ENCODE data around the gene LAX1. TPM values are rescaled to one million over a fixed set of nuclear protein-coding genes. Genes with fewer than 3 reads are reported as not detected.
"Not testable (repeated sequence)": the region's sequence is repeated elsewhere in the genome, so short reads cannot be mapped to it uniquely, and the experiment has no call there.

Gene LAX1
- total RNA-seq, 1 experiment from 2014 or later = not detected

GRCh38 chr1:203760506-203760905 lies 4.5 kb upstream of the LAX1 start:
- no peak for TF ChIP-seq POLR2AphosphoS5 (IDR thresholded peaks at IDR 0.05; ENCODE audit: low read depth, low read length)
- no peak overlapping the region for H3K4me3 ChIP-seq (ENCODE audit: low read depth in 2 of 2, low read length in 2 of 2)
- BruUV-seq (replicated peaks) = no TSS peak
- ATAC-seq = no peak
- no peaks in the 10 kb centered on the region for H3K9me3 ChIP-seq (ENCODE audit: control insufficient read depth, insufficient read depth, low read depth, low read length)
- ChIA-PET CTCF (no interaction called here), POLR2A (interaction anchor here (0.6 to 0.7 kb wide), 2 partner anchors 33 to 352 kb away, joined by 3 read pairs; no protein-coding TSS in a partner anchor)
- no peak overlapping the region for H3K27ac ChIP-seq (ENCODE audit: low read length)
- no peaks in the 10 kb centered on the region for H3K27me3 ChIP-seq (ENCODE audit: control insufficient read depth, insufficient read depth, low read length)
- in situ Hi-C loops (cut with HindIII; ENCODE audit: low pct_unique_long_range_greater_than_20kb, low sequenced_read_pairs) (no loop called here), intact Hi-C loops (cut with micrococcal nuclease; ENCODE audit: unreplicated experiment) (no loop called here)
- DNase-seq (ENCODE audit: low read depth, low spot score) = no peak
- no peaks in the 10 kb centered on the region for H3K4me1 ChIP-seq (ENCODE audit: control insufficient read depth, insufficient read depth, low read length)
- no peaks in the 10 kb centered on the region for H3K36me3 ChIP-seq (ENCODE audit: control insufficient read depth, insufficient read depth, low read length)

DNA sequence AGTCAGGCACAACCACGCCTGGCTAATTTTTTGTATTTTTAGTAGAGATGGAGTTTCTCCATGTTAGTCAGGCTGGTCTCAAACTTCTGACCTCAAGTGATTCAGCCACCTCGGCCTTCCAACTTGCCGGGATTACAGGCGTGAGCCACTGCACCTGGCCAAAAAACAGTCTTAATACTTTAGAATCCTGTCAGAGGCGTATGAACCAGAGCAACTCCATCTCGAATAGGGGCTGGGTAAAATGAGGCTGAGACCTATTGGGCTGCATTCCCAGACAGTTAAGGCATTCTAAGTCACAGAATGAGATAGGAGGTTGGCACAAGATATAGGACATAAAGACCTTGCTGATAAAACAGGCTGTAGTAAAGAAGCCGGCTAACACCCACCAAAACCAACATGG lies 3.0 kb upstream of the LAX1 start:
- in situ Hi-C loops (cut with HindIII; ENCODE audit: low pct_unique_long_range_greater_than_20kb, low sequenced_read_pairs); H3K27me3 ChIP-seq (ENCODE audit: control insufficient read depth, insufficient read depth, low read length): not testable (repeated sequence)

GRCh38 chr1:203763505-203763904 lies 1.5 kb upstream of the LAX1 start:
- no peak for ATAC-seq
- no peaks in the 10 kb centered on the region for H3K27me3 ChIP-seq (ENCODE audit: control insufficient read depth, insufficient read depth, low read length)
- in situ Hi-C loops (cut with HindIII; ENCODE audit: low pct_unique_long_range_greater_than_20kb, low sequenced_read_pairs) (no loop called here), intact Hi-C loops (cut with micrococcal nuclease; ENCODE audit: unreplicated experiment) (no loop called here)
- no peak overlapping the region for H3K27ac ChIP-seq (ENCODE audit: low read length)
- TF ChIP-seq SIN3A (IDR thresholded peaks at IDR 0.05; ENCODE audit: borderline replicate concordance, insufficient read depth, low read depth, low read length) = no peak
- no peak for TF ChIP-seq REST (IDR thresholded peaks at IDR 0.05; ENCODE audit: insufficient read depth in 1 of 2, low read depth in 2 of 2, low read length in 1 of 2)
- no peak for TF ChIP-seq TCF7L2 (IDR thresholded peaks at IDR 0.05; ENCODE audit: low read depth, low read length)
- no peak for TF ChIP-seq POLR2AphosphoS5 (IDR thresholded peaks at IDR 0.05; ENCODE audit: low read depth, low read length)
- TF ChIP-seq, protein P1, sequence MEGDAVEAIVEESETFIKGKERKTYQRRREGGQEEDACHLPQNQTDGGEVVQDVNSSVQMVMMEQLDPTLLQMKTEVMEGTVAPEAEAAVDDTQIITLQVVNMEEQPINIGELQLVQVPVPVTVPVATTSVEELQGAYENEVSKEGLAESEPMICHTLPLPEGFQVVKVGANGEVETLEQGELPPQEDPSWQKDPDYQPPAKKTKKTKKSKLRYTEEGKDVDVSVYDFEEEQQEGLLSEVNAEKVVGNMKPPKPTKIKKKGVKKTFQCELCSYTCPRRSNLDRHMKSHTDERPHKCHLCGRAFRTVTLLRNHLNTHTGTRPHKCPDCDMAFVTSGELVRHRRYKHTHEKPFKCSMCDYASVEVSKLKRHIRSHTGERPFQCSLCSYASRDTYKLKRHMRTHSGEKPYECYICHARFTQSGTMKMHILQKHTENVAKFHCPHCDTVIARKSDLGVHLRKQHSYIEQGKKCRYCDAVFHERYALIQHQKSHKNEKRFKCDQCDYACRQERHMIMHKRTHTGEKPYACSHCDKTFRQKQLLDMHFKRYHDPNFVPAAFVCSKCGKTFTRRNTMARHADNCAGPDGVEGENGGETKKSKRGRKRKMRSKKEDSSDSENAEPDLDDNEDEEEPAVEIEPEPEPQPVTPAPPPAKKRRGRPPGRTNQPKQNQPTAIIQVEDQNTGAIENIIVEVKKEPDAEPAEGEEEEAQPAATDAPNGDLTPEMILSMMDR (IDR thresholded peaks at IDR 0.05) = no peak
- POLR2A ChIA-PET = no interaction called here
- no peak overlapping the region for H3K4me3 ChIP-seq (ENCODE audit: low read depth in 2 of 2, low read length in 2 of 2)
- no peaks in the 10 kb centered on the region for H3K4me1 ChIP-seq (ENCODE audit: control insufficient read depth, insufficient read depth, low read length)
- BruUV-seq (replicated peaks) = no TSS peak
- DNase-seq (ENCODE audit: low read depth, low spot score) = no peak
- CTCF ChIA-PET = no interaction called here
- no peaks in the 10 kb centered on the region for H3K9me3 ChIP-seq (ENCODE audit: control insufficient read depth, insufficient read depth, low read depth, low read length)
- no peaks in the 10 kb centered on the region for H3K36me3 ChIP-seq (ENCODE audit: control insufficient read depth, insufficient read depth, low read length)

More for the DNA sequence above, 3.0 kb upstream of the LAX1 start:
- DNase-seq (ENCODE audit: low read depth, low spot score); H3K36me3 ChIP-seq (ENCODE audit: control insufficient read depth, insufficient read depth, low read length); CTCF ChIA-PET; H3K4me3 ChIP-seq (ENCODE audit: low read depth in 2 of 2, low read length in 2 of 2); POLR2A ChIA-PET; H3K9me3 ChIP-seq (ENCODE audit: control insufficient read depth, insufficient read depth, low read depth, low read length); intact Hi-C loops (cut with micrococcal nuclease; ENCODE audit: unreplicated experiment); H3K27ac ChIP-seq (ENCODE audit: low read length); ATAC-seq; BruUV-seq (replicated peaks); H3K4me1 ChIP-seq (ENCODE audit: control insufficient read depth, insufficient read depth, low read length): not testable (repeated sequence)

All from Panc1 (cell line).